GM19099 (cell line): ENCODE measurements around the gene SLC6A7.

Experiments used
- POLR2A ChIP-seq: IDR thresholded peaks from 3 replicates; pipeline ENCODE4 v1.6.1; 2011; ENCODE audit warnings: low read depth; ENCODE audit not compliant: insufficient read length; ENCODE audit errors: extremely low read depth

The SLC6A7 gene

DNA sequence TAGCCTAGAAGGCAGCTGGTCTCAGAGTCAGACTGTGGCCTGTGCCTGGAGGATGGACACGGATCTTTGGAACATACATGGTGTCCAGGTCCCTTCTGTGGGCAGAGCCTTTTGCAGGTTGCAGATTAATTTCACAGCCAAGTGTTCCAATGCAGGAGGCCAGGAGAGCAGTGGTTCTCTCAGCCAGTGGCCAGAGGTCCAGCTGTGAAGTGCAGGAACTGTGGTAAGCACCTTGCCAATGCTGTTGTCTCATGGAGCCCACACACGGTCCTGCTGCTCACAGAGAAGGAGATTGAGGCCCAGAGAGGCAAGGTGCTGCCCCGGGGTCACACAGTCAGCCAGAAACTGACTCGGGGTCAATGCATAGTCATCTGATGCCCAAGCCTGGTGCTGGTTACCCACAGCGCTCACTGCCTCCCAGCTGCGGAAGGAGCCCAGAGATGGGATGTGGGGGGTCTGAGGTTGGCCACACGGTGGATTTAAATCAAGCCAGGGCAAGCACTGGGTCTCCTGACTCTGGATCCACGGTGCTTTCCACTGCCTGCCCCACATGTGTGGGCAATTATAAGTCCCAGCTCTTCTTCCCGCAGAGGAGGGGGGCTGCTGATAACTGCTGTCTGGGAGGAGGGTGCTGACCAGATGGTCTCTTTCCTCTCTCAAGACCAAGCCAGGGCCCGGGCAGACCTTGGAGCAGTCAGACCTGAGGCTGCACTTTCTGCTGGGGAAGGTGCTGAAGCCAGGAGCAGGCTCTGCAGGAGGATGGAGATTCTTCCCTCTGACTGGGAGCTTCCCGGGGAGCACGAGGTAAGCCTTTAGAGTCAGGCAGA lies 37.0 kb upstream of the SLC6A7 start:
- no peak for TF ChIP-seq POLR2A

DNA sequence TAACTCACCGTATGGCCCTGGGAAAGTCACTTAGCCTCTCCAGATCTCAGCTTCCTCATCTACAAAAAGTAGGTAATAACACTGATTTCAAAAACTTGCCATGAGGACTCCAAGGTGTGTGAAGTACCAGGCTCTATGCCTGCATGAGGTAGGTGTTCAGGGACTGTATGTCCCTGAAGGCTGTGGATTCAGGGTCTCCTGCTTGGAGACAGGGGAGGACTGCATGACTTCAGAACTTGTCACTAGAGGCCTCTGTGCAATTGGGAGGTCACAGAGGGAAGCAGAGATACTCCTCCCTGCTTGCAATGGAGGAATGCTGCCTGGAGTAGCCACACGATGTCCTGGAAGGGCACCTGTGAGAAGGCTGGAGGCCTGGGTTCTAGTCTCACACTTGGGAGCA lies 36.4 kb upstream of the SLC6A7 start:
- TF ChIP-seq POLR2A = no peak

DNA sequence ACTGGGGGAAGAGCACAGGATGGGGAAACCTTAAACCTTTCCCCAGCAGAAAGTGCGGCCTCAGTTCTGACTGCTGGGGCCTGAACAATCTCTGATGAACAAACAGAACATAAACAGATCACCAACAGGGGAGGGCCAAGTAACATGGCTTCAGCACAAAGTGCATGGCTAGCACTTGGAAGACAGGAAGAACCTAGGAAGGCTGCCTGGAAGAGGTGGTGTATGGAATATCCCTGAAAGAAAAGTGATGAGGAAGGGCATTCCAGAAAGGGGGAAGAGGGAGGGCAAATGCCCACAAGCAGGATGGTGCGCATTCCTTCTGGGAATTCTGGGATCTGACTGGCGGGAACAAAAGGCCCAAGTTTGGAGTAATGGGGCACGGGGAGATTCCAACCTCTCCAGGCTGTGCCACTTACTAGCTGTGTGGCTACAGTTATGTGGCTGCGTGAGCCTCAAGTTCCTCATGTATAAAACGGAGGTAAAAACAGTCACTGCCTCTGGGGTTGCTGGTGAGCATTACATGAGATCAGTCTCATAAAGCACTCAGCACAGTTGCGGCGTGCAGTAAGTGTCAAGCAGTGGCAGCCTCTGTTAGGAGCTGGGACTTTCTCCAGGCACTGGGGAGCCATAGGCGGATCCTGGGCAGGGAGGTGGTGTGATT lies 35.8 kb upstream of the SLC6A7 start:
- no peak for TF ChIP-seq POLR2A

DNA sequence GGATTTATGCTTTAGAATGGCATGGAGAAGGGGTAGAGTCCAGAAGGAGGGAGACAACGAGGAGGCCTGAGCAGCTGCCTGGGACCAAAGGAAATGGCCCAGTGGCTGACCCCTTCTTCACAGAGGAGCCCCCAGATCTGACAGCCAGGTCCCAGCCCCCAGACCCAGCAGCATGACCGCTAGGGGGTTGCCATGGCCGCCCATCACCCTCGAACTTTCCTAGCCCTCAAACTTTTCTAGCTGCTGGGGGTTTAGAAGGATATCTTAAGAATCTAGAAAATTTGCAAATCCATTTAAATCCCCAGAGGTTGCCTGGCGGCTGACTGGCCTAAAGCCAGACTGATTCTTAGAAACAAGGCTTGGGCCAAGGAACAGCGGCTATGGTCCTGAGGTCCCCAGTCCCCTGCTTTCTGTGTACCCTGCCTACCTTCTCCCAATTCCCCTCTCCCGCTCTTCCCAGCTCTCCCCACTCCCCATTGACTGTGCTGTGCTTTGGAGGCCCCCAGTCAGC lies 35.2 kb upstream of the SLC6A7 start:
- TF ChIP-seq POLR2A = no peak

DNA sequence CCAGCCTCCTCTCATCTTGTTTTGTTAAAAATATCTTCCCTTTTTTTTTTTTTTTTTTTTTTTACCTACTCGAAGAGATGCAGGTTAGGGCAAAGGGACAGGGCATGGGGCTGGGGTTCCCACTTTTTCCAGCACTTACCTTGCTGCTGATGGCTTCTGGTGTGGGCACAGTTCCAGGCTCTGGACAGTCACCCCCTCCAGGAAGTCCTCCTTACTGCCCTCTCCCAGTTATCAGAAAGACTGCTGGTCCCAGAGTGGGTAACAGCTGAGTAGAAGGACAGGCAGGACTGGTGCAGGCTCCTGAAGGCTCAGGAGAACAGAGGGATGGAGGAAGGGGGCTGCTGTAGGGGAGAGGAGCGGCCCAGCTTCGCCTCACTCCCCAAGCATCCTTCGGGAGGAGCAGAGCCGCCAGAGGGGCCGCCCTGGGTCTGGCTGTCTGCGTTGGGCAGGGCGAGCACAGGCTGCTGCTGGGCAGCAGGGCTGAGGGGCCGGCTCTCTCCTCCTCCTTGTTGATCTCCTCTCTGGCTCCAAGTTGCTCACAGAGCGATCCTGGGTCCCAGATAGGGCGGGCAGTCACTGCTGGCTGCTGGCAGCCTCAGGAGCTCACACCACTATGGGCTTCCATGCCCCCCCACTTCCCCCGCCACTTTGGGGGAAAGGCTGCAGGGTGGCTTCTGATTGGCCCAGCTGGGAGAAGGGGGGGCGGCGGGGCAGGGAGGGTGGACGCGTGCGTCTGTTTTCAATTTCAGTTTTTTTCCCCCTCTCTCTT lies 34.4 kb upstream of the SLC6A7 start, which contains the start of gene PDGFRB:
PDGFRB (minus strand) TSS at position 588 of the 769 bp plus-strand sequence. CDS start 18,798 bp downstream, outside the sequence.
- TF ChIP-seq POLR2A = no peak

DNA sequence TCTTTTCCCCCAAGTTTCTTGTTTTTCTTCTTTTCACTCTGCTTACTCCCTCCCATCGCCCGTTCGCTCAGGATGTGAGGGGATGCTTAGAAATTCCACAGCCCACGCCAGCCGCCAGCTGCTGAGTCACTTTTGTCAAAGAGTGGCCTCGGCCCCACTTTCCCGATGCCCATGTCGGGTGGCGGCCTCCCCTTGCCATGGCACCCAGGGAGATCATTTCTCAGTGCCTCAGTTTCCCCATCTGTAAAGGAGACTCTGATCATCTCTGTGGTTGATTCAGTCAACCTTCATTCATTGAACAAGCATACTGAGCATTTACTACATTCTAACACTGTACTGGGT lies 33.9 kb upstream of the SLC6A7 start:
- TF ChIP-seq POLR2A = no peak

DNA sequence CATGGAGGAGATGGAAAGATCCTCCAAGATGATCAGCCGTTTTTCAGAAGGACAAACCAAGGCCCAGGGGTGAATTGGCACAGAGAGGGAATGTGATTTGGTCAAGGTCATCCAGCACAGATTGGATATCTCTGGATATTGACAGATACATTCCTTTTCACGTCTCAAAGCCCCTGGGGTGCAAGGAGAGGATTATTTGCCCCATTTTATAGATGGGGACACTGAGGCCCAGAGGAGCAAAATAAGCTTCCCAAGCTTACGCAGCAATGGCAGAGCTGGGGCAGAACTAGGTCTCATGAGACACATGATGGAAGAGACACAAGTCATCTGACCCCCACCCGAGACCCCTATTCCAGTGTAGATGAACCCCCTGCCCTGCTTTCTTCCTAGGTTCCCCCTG lies 33.3 kb upstream of the SLC6A7 start:
- no peak for TF ChIP-seq POLR2A

DNA sequence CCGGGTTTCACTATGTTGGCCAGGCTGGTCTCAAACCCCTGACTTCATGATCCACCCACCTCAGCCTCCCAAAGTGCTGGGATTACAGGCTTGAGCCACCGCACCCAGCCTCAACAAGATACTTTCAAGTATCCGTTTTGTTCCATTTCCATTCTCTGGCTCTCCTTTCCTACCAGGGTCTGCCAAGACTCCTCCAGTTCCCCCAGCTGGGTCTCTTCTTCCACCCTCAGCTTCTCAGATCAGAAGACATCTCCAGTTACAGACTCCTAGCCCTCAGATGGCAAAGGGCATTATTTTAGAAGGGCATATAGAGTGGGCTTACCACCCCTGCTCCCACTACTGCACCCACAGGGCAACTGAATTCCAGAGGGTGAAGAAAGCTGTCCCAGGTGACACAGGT lies 32.7 kb upstream of the SLC6A7 start:
- no peak for TF ChIP-seq POLR2A

DNA sequence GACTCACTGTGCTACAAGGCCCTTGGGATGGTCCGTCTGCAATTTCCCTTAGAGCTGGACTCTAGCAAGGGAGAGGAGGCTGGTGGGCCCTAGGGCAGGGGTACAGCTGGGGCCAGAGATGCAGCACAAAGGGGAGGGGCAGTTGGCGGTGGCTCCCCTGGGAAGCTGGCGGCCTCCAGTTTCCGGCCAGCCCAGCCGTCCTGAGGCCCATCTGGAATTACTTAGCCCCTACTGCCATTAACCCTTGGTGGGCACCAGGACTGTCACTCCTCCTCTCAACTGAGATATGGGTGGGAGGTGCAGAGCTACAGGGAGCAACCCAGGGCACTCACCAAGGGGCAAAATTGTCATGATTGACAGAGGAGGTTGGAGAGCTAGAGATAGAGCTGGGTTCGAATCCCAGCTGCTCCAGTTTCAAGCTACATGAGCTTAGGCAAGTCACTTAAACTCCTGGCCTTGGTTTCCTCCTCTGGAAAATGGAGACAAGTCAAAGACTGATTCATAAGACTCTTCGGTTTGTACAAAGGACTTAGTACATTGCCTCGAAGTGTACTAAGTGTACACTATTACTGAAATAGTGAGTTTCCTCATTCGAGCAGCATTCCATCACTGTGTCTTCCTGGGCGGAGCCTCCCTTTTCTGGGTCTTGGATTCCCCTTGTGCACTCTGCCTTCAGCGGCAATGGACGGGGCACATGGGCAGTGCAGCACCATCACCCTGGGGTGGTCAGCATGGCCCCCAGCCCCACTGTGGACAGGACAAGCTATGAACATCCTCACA lies 31.5 kb upstream of the SLC6A7 start:
- TF ChIP-seq POLR2A = no peak

DNA sequence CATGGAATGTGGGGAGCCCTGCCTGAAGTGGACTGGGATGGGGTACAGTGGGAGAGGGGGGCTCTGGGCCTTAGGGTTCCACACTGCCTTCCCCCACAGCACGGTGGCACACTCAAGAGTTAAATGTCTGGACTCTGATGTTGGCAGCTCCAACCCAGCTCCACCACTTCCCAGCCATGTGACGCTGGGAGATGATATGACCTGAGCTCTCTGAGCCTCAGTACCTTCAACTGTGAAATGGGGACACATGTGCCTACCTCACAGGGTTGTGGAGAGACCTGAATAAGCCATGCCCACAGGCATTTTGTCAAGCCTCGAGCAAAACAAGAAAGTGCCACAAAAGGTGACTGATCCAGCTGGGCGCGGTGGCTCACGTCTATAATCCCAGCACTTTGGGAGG lies 30.8 kb upstream of the SLC6A7 start:
- no peak for TF ChIP-seq POLR2A

DNA sequence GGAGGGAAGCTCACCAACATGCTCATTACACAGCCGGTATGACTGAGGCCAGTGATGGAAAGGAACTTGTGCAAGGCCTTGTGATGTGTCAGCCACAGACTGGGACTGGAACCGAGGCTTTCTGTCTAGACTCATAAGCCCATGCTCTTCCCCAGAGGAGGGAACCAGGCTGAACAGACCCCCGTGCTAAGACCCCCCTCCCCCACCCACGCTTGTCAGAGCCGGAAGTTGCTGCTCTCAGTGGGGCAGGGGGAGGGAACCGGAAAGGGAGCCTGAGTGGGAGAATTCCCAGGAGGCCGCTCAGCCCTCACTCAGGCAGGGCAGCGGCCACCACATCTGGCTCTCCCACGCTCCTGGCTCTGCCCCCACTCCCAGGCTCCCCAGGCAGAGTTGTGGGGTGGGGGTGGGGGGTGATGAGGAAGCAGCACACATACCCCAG lies 30.1 kb upstream of the SLC6A7 start:
- TF ChIP-seq POLR2A = no peak

DNA sequence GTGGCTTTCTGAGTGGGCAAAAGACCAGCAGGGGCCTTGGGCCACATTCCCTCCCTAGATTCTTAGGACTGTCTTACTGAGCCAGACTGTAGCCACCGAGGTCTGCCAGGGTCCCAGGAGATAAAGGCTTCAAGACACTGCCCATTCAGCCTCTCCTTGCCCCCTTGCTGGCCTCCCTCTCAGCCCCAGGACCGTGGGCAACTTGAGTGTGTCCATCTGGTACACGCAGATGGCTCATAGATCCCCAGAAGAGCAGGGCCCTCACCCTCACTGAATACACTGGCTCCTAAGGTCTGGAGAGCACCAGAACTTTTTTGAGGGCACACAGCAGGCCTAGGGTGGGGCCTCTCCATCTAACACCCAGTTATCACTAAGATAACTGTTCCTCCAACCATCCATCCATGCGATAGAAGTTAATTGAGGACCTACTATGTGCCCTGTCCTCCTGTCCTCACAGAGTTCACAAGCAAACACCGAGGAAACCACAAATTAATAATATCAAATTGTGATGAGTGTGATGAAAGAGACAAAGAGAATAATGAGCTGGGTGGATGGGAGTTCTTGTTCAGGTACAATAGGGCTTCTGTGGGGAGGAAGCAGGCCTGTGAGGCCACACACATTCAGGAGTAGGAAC lies 29.3 kb upstream of the SLC6A7 start:
- no peak for TF ChIP-seq POLR2A

DNA sequence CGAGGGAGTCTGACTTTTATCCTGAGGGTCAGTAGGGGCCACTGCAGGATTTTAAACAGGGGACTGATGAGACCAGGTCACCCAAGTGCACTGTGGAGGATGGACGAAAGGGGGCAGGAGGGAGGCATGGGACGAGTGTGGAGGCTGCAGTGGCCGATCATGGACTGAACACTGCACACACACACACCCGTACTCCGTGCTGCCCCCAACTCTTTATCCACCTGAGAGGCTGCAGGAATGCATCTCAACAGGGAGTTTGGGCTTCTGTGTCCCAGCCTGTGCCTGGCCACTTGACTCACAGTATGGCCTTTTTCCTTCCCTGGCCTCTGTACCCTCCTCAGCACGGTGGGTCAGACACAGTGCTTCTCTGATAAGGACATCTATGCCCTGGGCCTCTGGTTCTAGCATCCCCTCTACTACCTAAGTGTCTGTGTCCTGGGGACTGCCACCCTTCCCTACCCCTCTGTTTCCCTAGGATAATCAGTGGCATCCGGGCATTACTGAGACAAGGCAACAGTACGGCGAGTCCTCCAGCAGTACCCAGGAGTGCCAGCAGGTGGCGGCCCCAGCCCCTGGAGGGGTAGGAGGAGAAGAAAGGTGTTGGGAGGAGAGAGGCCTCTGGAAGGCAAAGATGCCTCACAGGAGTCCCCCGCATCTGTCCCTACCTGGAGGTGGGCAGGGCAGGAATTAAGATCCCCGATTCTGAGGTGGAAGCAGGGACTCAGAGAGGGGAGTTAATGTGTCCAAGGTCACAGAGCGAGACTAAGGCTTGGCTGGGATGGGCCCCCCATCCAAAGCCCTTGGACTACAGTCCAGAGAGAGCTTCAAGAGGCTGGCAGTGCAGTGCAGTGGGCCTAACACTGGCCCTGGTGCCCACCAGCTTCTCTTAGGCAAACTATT lies 28.4 kb upstream of the SLC6A7 start:
- TF ChIP-seq POLR2A = no peak

DNA sequence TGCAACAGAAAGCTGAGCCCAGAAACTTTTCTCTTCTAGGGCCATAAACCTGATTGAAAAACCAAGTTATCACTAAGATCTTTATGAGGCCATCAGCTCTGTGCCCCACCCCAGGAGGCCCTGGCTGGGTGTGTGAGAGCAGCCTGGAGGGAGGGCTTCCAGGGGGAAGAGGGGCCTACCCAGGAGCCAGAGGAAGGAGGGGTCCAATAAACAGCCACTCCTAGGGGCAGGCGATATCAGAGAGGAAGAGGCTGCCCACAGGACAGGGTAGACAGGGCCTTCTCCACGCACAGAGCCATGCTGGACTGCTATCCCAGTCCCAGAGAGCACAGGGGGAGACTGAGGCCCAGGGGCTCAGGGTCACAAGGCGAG lies 27.7 kb upstream of the SLC6A7 start:
- no peak for TF ChIP-seq POLR2A

DNA sequence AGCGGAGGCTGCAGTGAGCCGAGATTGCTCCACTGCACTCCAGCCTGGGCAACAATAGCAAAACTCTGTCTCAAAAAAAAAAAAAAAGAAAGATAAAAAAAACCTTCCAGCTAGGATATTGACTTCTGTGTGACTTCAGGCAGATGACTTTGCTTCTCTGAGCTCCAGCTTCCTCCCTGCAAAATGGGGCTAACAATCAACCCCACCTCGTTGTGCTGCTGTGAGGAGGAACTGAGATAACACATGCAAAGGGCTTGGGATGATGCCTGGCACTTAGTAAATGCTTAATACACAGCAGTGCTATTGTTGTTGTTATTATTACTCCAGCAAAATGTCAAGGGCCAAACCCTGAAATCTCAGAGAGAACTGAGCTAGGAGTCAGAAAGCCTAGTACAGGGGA lies 26.8 kb upstream of the SLC6A7 start:
- TF ChIP-seq POLR2A = no peak
